OCI-LY1 (cell line): ENCODE measurements around the gene IZUMO4.

Experiments
- H2AFZ ChIP-seq: fragments of 200-600 bp; sonication (generic), shearing (Covaris generic); 2 replicates; pipeline ENCODE4 v1.6.0; 2014; ENCODE audit warnings: antibody characterized with exemption, mild to moderate bottlenecking, low read length
- H3F3A ChIP-seq: fragments of 200-600 bp; sonication (generic), shearing (Covaris generic); 2 replicates; pipeline ENCODE4 v1.6.0; 2014; ENCODE audit warnings: mild to moderate bottlenecking, antibody characterized with exemption, low read length, moderate library complexity; ENCODE audit not compliant: insufficient read depth
- H3K27ac ChIP-seq: fragments of 200-600 bp; sonication (generic); 2 replicates; pipeline ENCODE4 v1.5.1; 2014; ENCODE audit warnings: low read length, mixed run types, mild to moderate bottlenecking, low read depth; ENCODE audit not compliant: poor library complexity, severe bottlenecking
- H3K27me3 ChIP-seq: fragments of 200-600 bp; sonication (generic); 2 replicates; pipeline ENCODE4 v1.6.0; 2014; ENCODE audit warnings: antibody characterized with exemption, mild to moderate bottlenecking, low read length, moderate library complexity; ENCODE audit not compliant: insufficient read depth
- H3K36me3 ChIP-seq: fragments of 200-600 bp; sonication (generic); 2 replicates; pipeline ENCODE4 v1.6.1; 2014; ENCODE audit warnings: mild to moderate bottlenecking, antibody characterized with exemption, low read length, moderate library complexity, mixed read lengths; ENCODE audit not compliant: insufficient read depth
- H3K4me1 ChIP-seq: fragments of 200-600 bp; sonication (generic); 2 replicates; pipeline ENCODE4 v1.5.1; 2014; ENCODE audit warnings: mild to moderate bottlenecking, low read length, moderate library complexity; ENCODE audit not compliant: insufficient read depth, severe bottlenecking
- H3K4me2 ChIP-seq: fragments of 200-600 bp; sonication (generic), shearing (Covaris generic); 2 replicates; pipeline ENCODE4 v1.6.1; 2014; ENCODE audit warnings: low read length
- H3K4me3 ChIP-seq: fragments of 200-600 bp; sonication (generic); 2 replicates; pipeline ENCODE4 v1.5.1; 2014; ENCODE audit warnings: low read length, low read depth, mild to moderate bottlenecking, mixed read lengths; ENCODE audit not compliant: poor library complexity, severe bottlenecking
- H3K79me2 ChIP-seq: fragments of 200-600 bp; shearing (Covaris generic); 2 replicates; pipeline ENCODE4 v1.6.1; 2016; ENCODE audit warnings: mixed run types, low read length, mixed read lengths; ENCODE audit not compliant: insufficient read depth
- H3K9ac ChIP-seq: fragments of 200-600 bp; sonication (generic), shearing (Covaris generic); 2 replicates; pipeline ENCODE4 v1.6.1; 2014; ENCODE audit warnings: mild to moderate bottlenecking, low read length, mixed read lengths
- H3K9me2 ChIP-seq: fragments of 200-600 bp; sonication (generic), shearing (Covaris generic); 2 replicates; pipeline ENCODE4 v1.6.1; 2014; ENCODE audit warnings: low read depth, mild to moderate bottlenecking, low read length, mixed read lengths
- H3K9me3 ChIP-seq: fragments of 200-600 bp; shearing (Covaris generic); 2 replicates; pipeline ENCODE4 v1.6.1; 2014; ENCODE audit warnings: low read length, mixed read lengths
- H4K20me1 ChIP-seq: fragments of 200-600 bp; sonication (generic), shearing (Covaris generic); 2 replicates; pipeline ENCODE4 v1.6.0; 2016; ENCODE audit warnings: mild to moderate bottlenecking, low read length; ENCODE audit not compliant: insufficient read depth
- EZH2 ChIP-seq: fragments of 200-600 bp; sonication (generic), shearing (Covaris generic); IDR thresholded peaks from 2 replicates; pipeline ENCODE4 v1.8.0; 2017; ENCODE audit warnings: borderline replicate concordance, mixed run types, mild to moderate bottlenecking, antibody characterized with exemption, low read length, moderate library complexity, mixed read lengths
- TF ChIP-seq, protein P1 (sequence below): fragments of 200-600 bp; sonication (generic), shearing (Covaris generic); IDR thresholded peaks from 2 replicates; pipeline ENCODE4 v1.5.1; 2017; ENCODE audit warnings: mild to moderate bottlenecking, antibody characterized with exemption, low read length, moderate library complexity, mixed read lengths

IZUMO4 gene

DNA sequence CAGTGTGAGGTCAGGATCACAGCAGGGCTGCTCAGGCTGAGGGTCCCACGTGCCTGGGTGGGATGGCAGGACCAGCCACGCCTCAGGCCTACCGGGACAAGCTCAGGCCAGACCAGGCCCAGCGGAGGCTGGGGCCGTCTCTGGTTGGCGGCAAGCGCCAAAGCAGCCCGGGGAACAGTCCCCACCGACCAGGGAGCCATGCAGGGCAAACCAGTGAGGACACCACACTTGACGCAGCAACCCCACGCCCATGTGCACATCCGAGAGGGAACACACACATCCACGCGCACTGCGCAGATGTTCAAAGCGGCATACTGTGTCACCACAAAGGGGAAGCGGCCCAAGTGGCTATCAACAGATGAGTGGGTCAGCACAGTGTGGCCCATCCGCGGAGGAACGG, 15.2 kb downstream of the IZUMO4 start:
- H3K27ac ChIP-seq = no peak overlapping the region
- no peak overlapping the region for H3K4me2 ChIP-seq
- H3K4me3 ChIP-seq = no peak overlapping the region
- no peaks in the 10 kb centered on the region for H3K4me1 ChIP-seq
- no peaks in the 10 kb centered on the region for H3K9me3 ChIP-seq
- peaks cover 37% of the 10 kb centered on the region for H3K36me3 ChIP-seq
- H3F3A ChIP-seq = no peaks in the 10 kb centered on the region
- H3K27me3 ChIP-seq = no peaks in the 10 kb centered on the region
- H2AFZ ChIP-seq = no peak overlapping the region
- H4K20me1 ChIP-seq = no peaks in the 10 kb centered on the region
- TF ChIP-seq, protein P1, sequence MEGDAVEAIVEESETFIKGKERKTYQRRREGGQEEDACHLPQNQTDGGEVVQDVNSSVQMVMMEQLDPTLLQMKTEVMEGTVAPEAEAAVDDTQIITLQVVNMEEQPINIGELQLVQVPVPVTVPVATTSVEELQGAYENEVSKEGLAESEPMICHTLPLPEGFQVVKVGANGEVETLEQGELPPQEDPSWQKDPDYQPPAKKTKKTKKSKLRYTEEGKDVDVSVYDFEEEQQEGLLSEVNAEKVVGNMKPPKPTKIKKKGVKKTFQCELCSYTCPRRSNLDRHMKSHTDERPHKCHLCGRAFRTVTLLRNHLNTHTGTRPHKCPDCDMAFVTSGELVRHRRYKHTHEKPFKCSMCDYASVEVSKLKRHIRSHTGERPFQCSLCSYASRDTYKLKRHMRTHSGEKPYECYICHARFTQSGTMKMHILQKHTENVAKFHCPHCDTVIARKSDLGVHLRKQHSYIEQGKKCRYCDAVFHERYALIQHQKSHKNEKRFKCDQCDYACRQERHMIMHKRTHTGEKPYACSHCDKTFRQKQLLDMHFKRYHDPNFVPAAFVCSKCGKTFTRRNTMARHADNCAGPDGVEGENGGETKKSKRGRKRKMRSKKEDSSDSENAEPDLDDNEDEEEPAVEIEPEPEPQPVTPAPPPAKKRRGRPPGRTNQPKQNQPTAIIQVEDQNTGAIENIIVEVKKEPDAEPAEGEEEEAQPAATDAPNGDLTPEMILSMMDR = no peak
- TF ChIP-seq EZH2 = no peak
- H3K9me2 ChIP-seq = no peaks in the 10 kb centered on the region
- H3K9ac ChIP-seq = no peak overlapping the region
- no peaks in the 10 kb centered on the region for H3K79me2 ChIP-seq

DNA sequence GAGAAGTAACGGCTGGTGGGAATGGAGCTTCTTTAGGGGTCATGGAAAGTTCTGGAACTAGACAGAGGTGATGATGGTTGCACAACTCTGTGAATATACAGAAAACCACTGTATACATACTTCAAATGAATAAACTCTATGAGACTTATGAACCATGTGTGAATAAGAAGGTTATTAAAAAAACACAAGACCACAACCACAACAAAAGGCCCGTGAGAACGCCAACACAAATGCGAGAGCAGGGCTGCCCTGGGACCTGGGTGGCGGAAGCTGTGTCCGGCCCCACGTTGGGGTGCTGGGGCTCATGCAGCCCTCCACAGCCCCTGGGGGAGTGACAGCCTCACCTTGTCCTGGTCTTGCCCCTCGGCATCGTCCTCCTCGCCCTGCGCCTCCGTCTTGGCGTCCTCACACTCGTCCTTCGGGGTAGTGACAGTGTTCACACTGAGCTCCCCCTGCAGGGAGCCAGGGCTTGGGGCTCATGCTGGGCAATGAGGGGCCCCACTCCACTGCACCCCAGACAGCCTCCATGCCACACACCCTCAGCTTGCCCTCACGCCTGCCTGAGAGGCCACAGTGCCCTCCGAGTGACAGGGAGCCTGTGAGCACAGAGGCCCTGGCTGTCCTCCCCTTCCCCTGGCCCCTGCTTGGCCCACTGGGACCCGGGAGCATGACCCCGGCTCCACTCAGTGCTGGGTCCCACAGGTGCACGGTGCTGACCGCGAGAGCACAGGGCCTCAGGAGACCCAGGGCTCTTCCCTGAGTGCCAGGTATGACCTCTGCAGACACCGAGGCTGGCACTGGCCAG, 16.0 kb downstream of the IZUMO4 start:
- Histone ChIP-seq H3K27me3 (no peaks in the 10 kb centered on the region), H2AFZ (no peak overlapping the region), H4K20me1 (no peaks in the 10 kb centered on the region), H3K9me3 (no peaks in the 10 kb centered on the region), H3K79me2 (no peaks in the 10 kb centered on the region), H3K9ac (no peak overlapping the region), H3K4me1 (no peaks in the 10 kb centered on the region), H3K4me2 (no peak overlapping the region), H3K4me3 (no peak overlapping the region), H3K9me2 (no peaks in the 10 kb centered on the region), H3K27ac (no peak overlapping the region), H3F3A (no peaks in the 10 kb centered on the region), H3K36me3 (peaks cover 34% of the 10 kb centered on the region)
- TF ChIP-seq, protein P1 = no peak
- TF ChIP-seq EZH2 = no peak

DNA sequence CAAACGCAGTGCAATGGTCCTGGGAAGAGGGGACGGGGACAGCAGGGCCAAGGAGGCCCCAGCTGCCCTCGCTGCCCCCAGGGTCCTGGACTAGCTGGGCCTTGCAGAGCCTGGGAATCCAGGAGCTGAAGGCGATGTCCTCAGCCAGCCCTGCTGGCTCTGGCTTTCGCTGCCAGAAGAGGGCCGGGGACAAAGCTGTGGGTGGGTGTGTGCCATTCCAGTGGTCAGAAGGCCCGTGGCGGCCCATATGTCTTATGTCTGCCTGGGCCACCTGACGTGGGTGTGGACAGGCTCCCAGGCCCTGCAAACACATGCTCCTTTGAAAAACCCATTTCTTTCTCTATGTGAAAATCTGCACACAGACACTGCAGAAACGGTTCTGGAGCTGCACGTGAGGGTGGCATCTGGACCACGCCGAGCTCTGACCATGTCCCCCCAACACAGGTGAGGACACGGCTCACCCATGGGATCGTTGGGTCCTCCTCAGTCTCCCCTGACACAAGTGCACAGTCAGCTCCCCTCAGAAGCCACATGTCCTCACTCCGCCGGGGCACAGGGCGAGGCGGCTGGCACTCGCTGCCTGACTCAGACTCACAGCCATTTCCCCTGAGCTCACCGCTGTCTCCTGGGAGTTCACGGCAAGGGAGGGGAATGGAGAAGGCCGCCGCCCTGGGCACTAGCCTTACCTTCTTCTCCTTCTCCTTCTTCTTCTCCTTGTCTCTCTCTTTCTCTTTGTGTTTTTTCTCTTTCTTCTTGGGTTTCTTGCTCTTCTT, 16.9 kb downstream of the IZUMO4 start:
- Histone ChIP-seq H3K9me3 (no peaks in the 10 kb centered on the region), H2AFZ (no peak overlapping the region), H3K4me3 (no peak overlapping the region), H3K4me2 (no peak overlapping the region), H3K27me3 (no peaks in the 10 kb centered on the region), H3K9ac (no peak overlapping the region), H3K27ac (no peak overlapping the region), H3K36me3 (peaks cover 32% of the 10 kb centered on the region), H3K4me1 (no peaks in the 10 kb centered on the region), H3K79me2 (no peaks in the 10 kb centered on the region), H3K9me2 (no peaks in the 10 kb centered on the region), H3F3A (no peaks in the 10 kb centered on the region), H4K20me1 (no peaks in the 10 kb centered on the region)
- no peak for TF ChIP-seq EZH2
- TF ChIP-seq, protein P1 = no peak
